CD14-positive monocyte (primary cell): Measurements from ENCODE around the gene ZAP70. TPM values are rescaled to one million over a fixed set of nuclear protein-coding genes. Genes with fewer than 3 reads are reported as not detected.

Source experiments
- DNase-seq, 3 donors: peaks; one replicate each; pipeline ENCODE4 v3.0.0-alpha.2; 2011 to 2022
- H2AFZ ChIP-seq: 2 replicates; pipeline ENCODE4 v1.6.0; 2012; ENCODE audit warnings: mild to moderate bottlenecking, low read depth, low read length, inconsistent platforms; ENCODE audit not compliant: insufficient read depth, poor library complexity, severe bottlenecking
- H3K27ac ChIP-seq, 2 donors: 1 replicate in 1 of 2; 2 replicates in 1 of 2; pipeline ENCODE4 v1.5.1; 2012 to 2013; ENCODE audit warnings: low read length in 2 of 2, control low read depth in 1 of 2, inconsistent platforms in 1 of 2, low read depth in 1 of 2, mild to moderate bottlenecking in 1 of 2
- H3K27me3 ChIP-seq, 2 donors: one replicate each; pipeline versions ENCODE4 v1.6.0 to v1.6.1; 2011 to 2013; ENCODE audit warnings: low read length in 2 of 2; ENCODE audit not compliant: control insufficient read depth in 2 of 2, insufficient read depth in 2 of 2
- H3K36me3 ChIP-seq, 2 donors: replicated peaks in 1 of 2; 1 replicate in 1 of 2; 2 replicates in 1 of 2; pipeline versions ENCODE4 v1.5.1 to v1.6.1; 2012 to 2013; ENCODE audit warnings: low read length in 2 of 2, control low read depth in 1 of 2, inconsistent platforms in 1 of 2, mild to moderate bottlenecking in 1 of 2; ENCODE audit not compliant: insufficient read depth in 2 of 2, control insufficient read depth in 1 of 2
- H3K4me1 ChIP-seq, 2 donors: 1 replicate in 1 of 2; 2 replicates in 1 of 2; pipeline versions ENCODE4 v1.5.1 to v1.6.1; 2012 to 2013; ENCODE audit warnings: low read length in 2 of 2, control low read depth in 1 of 2, inconsistent platforms in 1 of 2, mild to moderate bottlenecking in 1 of 2, moderate library complexity in 1 of 2; ENCODE audit not compliant: insufficient read depth in 2 of 2, control insufficient read depth in 1 of 2
- H3K4me2 ChIP-seq: replicated peaks from 2 replicates; pipeline ENCODE3; 2012; ENCODE audit warnings: low read length, moderate library complexity, mild to moderate bottlenecking; ENCODE audit not compliant: poor library complexity, severe bottlenecking; ENCODE audit errors: extremely low read depth
- H3K4me3 ChIP-seq, 3 experiments: fragments of 200-600 bp in 1 of 3; sonication (generic) in 1 of 3; replicated peaks in 1 of 3; 1 replicate in 2 of 3; 2 replicates in 1 of 3; pipeline ENCODE4 v1.5.1; 2011 to 2013; ENCODE audit warnings: low read length in 3 of 3, mild to moderate bottlenecking in 3 of 3, control low read depth in 2 of 3, low read depth in 2 of 3, inconsistent platforms in 1 of 3, moderate library complexity in 1 of 3
- H3K79me2 ChIP-seq: 2 replicates; pipeline ENCODE4 v1.6.0; 2012; ENCODE audit warnings: mild to moderate bottlenecking, control low read depth, inconsistent platforms, low read length, moderate library complexity; ENCODE audit not compliant: insufficient read depth
- H3K9ac ChIP-seq: 2 replicates; pipeline ENCODE4 v1.6.0; 2017; ENCODE audit warnings: low read length, mild to moderate bottlenecking; ENCODE audit not compliant: insufficient read depth, poor library complexity, severe bottlenecking
- H3K9me3 ChIP-seq, 2 donors: replicated peaks in 1 of 2; 1 replicate in 1 of 2; 2 replicates in 1 of 2; pipeline versions ENCODE4 v1.5.1 to v1.6.1; 2012 to 2013; ENCODE audit warnings: low read length in 2 of 2, control low read depth in 1 of 2; ENCODE audit not compliant: control insufficient read depth in 1 of 2, insufficient read depth in 1 of 2
- H4K20me1 ChIP-seq: 2 replicates; pipeline ENCODE4 v1.6.0; 2012; ENCODE audit warnings: mild to moderate bottlenecking, low read length, control low read depth, moderate library complexity; ENCODE audit not compliant: insufficient read depth
- H3K27ac Mint-ChIP-seq, 7 donors: one replicate each; pipeline ENCODE4 v1.8.0; 2020; ENCODE audit warnings: mild to moderate bottlenecking in 7 of 7, mixed read lengths in 7 of 7, moderate library complexity in 6 of 7, inconsistent platforms in 2 of 7
- H3K27me3 Mint-ChIP-seq, 3 donors: one replicate each; pipeline ENCODE4 v1.8.0; 2021 to 2022; ENCODE audit warnings: low read depth in 3 of 3, mild to moderate bottlenecking in 3 of 3, mixed read lengths in 3 of 3, moderate library complexity in 3 of 3, inconsistent platforms in 1 of 3
- H3K36me3 Mint-ChIP-seq, 2 donors: one replicate each; pipeline ENCODE4 v1.8.0; 2020; ENCODE audit warnings: mixed read lengths in 2 of 2, inconsistent platforms in 1 of 2, mild to moderate bottlenecking in 1 of 2
- H3K4me1 Mint-ChIP-seq: one replicate; pipeline ENCODE4 v1.8.0; 2020; ENCODE audit warnings: mild to moderate bottlenecking, mixed read lengths
- H3K4me3 Mint-ChIP-seq, 2 donors: one replicate each; pipeline ENCODE4 v1.8.0; 2020; ENCODE audit warnings: mild to moderate bottlenecking in 2 of 2, mixed read lengths in 2 of 2, moderate library complexity in 1 of 2
- H3K9me3 Mint-ChIP-seq, 7 donors: one replicate each; pipeline ENCODE4 v1.8.0; 2020 to 2022; ENCODE audit warnings: mixed read lengths in 7 of 7, mild to moderate bottlenecking in 6 of 7, moderate library complexity in 6 of 7, inconsistent platforms in 2 of 7
- CTCF ChIP-seq: fragments of 200-600 bp; IDR thresholded peaks from one replicate; pipeline ENCODE4 v1.8.0; 2022; ENCODE audit warnings: antibody characterized with exemption, mild to moderate bottlenecking
- WGBS: methylation state at CpG from one replicate; pipeline ENCODE4 v1.1.5; 2013; ENCODE audit warnings: missing lambda C conversion rate; ENCODE audit not compliant: insufficient coverage; 5-methylcytosine and 5-hydroxymethylcytosine counted together
- intact Hi-C, 2 donors: fragments of 100-400 bp; cut with micrococcal nuclease; formaldehyde crosslinking; loops; one replicate each; pipeline versions ENCODE4 v1.15.0 to v1.15.1; 2023
- polyA plus RNA-seq, 3 donors: library from polyadenylated mRNA; depleted of rRNA in 1 of 3; unstranded in 2 of 3; stranded (reverse) in 1 of 3; fragments of 300-500 nt in 2 of 3; fragments of >200 nt in 1 of 3; fragmentation: Illumina TruSeq in 2 of 3; gene quantifications; 1 replicate in 2 of 3; 2 replicates in 1 of 3; pipeline ENCODE4 v1.2.3, GENCODE V29; 2012 to 2021

Gene ZAP70
- polyA plus RNA-seq, 3 donors, result 0.30 to 0.69 (median 0.38) TPM

DNA sequence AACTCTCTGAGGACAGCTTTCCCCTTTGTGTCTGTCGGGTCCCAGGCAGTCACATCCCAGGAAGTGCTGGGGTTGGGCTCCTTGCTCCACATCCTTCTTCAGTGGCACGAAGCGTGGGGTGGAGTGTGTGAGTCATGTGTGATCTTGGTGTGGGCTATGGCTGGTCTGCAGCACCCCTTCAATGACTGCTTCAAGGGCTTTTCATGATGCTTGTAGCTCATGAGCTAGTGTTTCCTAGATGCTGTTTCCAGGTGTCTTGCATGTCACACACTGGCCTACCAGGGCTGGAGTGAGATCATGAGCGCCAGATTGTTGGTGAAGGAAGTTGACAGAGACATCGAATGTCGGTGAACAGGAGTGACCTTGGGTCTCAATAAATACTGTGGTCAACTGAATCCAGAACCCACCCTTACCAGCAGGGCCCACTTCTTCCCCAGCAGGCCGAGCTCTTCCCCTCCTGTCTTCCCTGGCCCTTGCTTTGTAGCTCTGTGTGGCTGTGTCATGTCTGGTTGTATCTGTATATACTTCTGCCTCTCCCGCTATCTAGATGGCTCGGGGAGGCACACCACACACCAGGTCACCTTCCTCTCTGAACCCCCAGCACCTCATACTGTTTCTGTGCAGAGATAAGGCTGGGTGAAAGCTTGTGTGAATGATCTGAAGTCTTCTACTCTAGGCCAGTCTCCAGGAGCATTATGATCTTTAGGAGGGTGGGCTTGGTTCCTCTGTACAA is 40.0 kb upstream of the ZAP70 start:
- DNase-seq, result peak in 1 of 3 donors; percentile 44
- 6% methylated on average over 2 of the region's 9 CpGs for WGBS
- Histone ChIP-seq H3K4me2 (no peak overlapping the region), H3K9me3 (no peaks in the 10 kb centered on the region), H3K27ac (no peak overlapping the region), H3K27me3 (no peaks in the 10 kb centered on the region), H3K4me1 (no peaks in the 10 kb centered on the region), H3K36me3 (no peaks in the 10 kb centered on the region), H4K20me1 (no peaks in the 10 kb centered on the region), H3K79me2 (no peaks in the 10 kb centered on the region), H2AFZ (peak overlapping the region; percentile 16), H3K9ac (no peak overlapping the region), H3K4me3 (no peak overlapping the region)
- Mint-ChIP-seq H3K4me1 (peaks cover 10% of the 10 kb centered on the region), H3K36me3 (no peaks in the 10 kb centered on the region), H3K27ac (peak overlapping the region in 1 of 7 donors; percentile 46), H3K9me3 (peaks cover 0 to 8% (median 6%) of the 10 kb centered on the region in 7 donors), H3K4me3 (no peak overlapping the region), H3K27me3 (peaks cover 0 to 5% (median 2%) of the 10 kb centered on the region in 3 donors)
- TF ChIP-seq CTCF, result no peak
- intact Hi-C loops, result no loop called here

DNA sequence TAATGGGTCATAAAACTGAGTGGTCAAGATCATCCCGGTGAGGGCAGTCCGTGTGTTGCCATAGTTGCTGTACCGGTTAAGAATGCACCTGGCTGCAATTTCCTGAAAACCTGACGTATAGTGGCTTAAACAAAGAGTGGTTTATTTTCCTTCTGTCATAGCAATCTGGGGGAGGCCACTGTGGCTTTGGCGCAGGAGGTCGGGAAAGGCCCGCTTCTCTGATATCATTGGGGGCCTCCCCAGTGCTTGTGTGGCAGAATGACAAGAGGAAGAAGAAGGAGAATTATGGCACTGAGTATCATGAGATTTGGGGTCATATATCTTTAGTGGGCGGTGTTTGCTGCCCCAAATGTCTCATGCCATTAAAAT is 39.5 kb upstream of the ZAP70 start:
- Histone ChIP-seq H3K9ac (no peak overlapping the region), H3K4me2 (no peak overlapping the region), H3K4me3 (no peak overlapping the region), H4K20me1 (no peaks in the 10 kb centered on the region), H3K27ac (no peak overlapping the region), H3K9me3 (no peaks in the 10 kb centered on the region), H3K36me3 (no peaks in the 10 kb centered on the region), H3K4me1 (no peaks in the 10 kb centered on the region), H3K27me3 (no peaks in the 10 kb centered on the region), H3K79me2 (no peaks in the 10 kb centered on the region), H2AFZ (no peak overlapping the region)
- no peaks in the 10 kb centered on the region for H3K36me3 Mint-ChIP-seq
- no peak overlapping the region for H3K27ac Mint-ChIP-seq
- peaks cover 0 to 10% (median 8%) of the 10 kb centered on the region in 7 donors for H3K9me3 Mint-ChIP-seq
- TF ChIP-seq CTCF, result no peak
- no peak overlapping the region for H3K4me3 Mint-ChIP-seq
- intact Hi-C loops, result no loop called here
- H3K27me3 Mint-ChIP-seq, result peaks cover 0 to 5% (median 2%) of the 10 kb centered on the region in 3 donors
- DNase-seq, result no peak
- H3K4me1 Mint-ChIP-seq, result peaks cover 10% of the 10 kb centered on the region
- WGBS, result 13% methylated on average over 7 of the region's 8 CpGs
